ENCODE measurements around the gene CLIC5.
A peak's percentile ranks its signal among the peaks of the same experiment; 100 is the strongest.

Gene CLIC5

GRCh38 chr6:45922728-45923351 lies 92.8 kb downstream of the CLIC5 start:
- DNase-seq = peak; percentile 43

DNA sequence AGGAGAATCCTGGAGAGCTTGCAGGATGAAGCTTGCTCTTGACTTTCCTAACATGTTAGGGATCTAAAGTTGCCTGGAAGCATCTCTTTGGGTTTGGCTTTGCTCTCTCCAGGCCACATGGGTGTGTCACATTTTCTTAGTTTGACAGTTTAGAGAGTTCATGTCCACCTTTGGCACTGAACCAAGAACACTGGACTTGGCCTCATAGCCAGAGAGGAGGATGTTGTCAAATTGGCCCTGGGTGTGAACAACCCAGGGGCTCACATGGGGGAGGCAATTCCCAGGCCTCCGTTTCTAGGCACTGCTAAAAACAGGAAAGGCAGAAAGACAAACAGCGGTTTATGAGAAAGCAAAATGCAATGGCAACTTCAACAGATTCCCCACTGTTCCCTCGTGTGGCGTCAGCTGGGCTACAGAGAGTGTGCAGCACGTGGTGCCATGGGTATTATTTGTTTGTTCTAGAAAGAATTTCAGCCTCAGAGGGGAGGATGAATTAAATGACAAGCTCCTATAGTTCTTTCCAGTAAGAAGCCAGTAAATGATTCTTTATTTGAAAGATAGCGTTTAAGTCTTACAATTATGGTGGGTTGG lies 93.9 kb downstream of the CLIC5 start:
- no peak for DNase-seq

DNA sequence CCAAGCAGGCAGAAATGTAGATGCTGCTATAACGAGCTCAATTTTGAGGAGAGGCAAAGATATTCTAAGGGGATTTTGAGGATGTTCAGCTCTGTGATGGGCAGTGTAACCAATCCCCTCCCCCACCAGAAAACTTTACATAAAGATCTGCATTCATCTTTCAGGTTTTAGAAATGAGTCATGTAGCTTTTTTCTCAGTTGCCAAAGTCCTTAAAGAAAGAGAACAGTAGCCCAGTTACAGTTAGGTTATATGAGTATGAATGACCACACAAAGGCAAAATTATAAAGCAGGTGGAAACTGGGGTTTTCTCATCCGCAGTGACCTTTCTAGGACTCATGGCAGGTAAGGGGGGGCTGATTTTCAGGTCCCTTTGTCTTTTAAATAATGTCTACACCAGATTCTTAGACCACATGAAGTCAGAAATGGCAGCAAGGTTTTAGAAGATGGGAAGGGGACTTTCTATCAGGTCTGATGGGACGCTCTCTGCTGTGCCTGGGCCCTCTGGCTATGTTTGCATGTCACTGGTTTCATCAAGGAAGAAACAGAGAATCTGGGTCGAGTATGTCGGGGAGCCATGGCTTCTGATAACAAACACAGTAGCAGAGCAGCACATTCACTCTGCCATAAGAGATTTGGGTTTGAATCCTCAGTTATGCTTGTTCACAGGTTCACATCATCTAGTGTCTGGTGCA lies 94.7 kb downstream of the CLIC5 start:
- no peak for DNase-seq

DNA sequence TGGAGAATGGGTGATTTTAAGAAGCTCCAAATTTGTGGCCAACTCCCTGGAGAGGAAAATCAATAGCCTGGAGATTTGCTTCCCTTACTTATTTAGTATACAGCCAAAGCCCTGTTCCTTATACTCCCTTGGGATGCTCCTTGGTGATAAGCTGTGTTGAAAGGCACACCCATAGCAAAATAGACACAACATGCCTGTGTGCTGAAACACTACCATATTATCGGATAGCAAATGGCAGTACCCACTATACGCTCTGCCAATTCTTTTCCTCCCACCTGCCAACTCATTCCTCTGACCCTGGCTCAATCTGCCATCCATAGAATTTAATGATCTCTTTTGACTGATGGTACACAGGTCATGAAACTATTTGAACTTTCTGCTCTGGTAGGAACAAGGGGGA lies 98.2 kb downstream of the CLIC5 start:
- DNase-seq = no peak

DNA sequence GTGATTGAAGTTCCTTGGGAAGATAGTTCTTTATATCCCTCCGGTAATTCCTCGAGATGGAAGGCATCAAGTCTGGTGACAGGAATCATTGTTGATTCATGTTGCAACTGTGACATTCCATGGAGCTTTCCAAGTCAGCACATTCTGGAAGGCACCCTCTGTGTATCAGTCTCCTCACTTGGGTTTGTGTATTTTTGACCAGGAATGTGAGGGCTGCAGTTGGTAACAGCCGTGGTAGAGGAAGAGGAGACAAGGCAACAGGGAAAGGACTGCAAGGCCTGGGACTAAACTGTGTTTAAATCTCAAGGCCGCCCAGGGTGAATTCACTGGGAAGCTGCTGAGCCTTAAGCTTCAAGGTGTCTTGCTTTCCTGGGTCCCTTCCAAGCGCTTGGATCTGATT lies 99.0 kb downstream of the CLIC5 start:
- DNase-seq = no peak

DNA sequence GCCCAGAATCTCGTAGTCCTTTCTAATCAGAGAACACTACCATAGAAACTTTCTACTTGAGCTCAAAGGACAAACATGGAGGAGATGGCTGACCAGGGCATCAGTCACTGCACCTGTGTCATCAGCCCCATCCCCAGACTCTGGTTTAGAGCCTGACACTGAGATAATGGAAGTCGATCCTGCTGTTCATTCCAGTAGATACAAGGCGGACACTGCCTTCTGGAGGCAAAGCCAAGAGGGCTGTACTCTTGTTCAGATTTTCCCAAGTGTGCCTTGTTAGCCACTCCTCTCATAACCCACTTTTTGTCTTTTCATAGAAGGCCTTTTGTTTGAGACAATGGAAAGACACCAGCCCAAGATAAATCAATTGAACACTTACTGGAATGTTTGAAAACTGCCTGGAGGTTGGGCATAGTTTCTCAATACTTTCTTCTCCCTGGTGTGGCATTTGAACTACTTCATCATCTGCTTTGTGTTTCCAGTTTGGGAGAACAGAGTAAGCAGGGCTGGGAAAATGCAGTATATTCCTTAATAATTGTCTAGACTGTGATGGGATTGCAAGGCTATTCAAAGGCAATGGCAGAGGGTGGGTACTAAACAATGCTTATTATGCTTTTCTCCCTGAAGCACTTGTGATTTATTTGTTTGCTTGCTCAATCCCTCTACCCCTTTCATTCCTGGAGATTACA lies 99.7 kb downstream of the CLIC5 start:
- DNase-seq = no peak

- DNase-seq = no peak
Measured at GRCh38 chr6:45911691-45912090, 104.0 kb downstream of the CLIC5 start.

DNA sequence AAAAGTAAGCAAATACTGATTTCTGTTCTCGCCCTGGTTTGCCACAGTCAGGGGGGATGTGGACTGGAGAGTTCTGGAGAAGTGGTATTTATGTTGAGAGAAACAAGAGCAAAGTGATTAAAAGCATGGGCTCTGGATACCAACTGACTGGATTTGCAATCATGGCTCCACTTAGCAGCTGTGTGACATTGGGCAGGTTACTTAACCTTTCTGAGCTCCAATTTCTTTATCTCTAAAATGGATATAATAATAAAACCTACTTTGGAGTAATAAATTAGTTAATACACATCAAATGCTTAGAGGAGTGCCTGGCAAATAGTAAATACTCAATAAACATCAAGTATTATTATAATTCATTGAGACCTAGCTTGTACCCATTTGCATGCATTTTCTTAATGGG lies 111.7 kb downstream of the CLIC5 start:
- DNase-seq = no peak

- no peak for DNase-seq
Measured at GRCh38 chr6:45902984-45903383, 112.7 kb downstream of the CLIC5 start.

GRCh38 chr6:45901767-45902650 lies 113.7 kb downstream of the CLIC5 start:
- DNase-seq = no peak

GRCh38 chr6:45900808-45901752 lies 114.6 kb downstream of the CLIC5 start:
- no peak for DNase-seq

- DNase-seq = no peak
Measured at GRCh38 chr6:45899683-45899946, 116.0 kb downstream of the CLIC5 start.

GRCh38 chr6:45898941-45899682 lies 116.5 kb downstream of the CLIC5 start:
- no peak for DNase-seq

- DNase-seq = no peak
Measured at GRCh38 chr6:45896783-45897441, 118.7 kb downstream of the CLIC5 start.

DNA sequence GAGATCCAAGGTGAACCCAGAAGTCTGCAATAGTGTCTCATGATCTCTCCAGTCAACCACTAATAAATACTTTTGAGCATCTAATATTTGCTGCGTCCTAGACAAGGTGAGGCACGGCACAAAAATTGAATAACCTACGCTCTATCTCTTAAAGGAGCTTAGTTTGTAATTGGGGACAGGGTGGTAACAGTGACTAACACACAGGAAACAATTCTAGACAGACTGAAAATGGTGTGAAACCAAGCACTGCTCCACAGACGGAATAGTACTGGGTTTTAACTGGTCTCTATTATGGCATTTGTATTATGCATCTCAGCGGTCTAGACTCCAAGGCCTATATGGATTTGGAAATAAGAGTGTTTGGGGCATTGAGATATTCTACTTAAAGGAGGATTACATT lies 120.1 kb downstream of the CLIC5 start:
- DNase-seq = no peak

DNA sequence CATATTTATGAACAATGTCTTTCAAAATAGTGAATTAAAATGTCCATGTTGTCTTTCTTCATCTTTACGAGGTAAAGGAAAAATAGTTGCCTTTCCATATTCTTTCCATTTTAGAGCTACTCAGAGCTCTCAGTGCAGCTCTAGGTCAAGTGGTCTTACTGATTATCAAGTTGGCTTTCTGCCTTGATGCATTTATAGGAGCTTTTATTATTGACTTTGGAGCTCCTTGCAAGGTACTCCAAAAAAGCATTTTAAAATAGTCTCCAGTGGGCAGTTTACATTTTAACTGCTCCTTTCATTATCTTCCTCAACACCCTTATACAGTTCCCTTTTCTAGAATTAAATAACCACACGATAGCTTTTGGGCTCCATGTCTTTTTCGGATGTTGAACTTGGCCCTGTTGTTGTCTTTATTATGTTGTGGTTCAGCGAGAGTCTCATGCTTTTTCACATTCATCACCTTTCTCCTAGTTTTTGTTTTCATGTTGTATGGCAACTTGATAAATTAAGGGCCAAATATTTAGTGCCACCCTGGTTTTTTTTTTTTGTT lies 122.9 kb downstream of the CLIC5 start:
- no peak for DNase-seq

DNA sequence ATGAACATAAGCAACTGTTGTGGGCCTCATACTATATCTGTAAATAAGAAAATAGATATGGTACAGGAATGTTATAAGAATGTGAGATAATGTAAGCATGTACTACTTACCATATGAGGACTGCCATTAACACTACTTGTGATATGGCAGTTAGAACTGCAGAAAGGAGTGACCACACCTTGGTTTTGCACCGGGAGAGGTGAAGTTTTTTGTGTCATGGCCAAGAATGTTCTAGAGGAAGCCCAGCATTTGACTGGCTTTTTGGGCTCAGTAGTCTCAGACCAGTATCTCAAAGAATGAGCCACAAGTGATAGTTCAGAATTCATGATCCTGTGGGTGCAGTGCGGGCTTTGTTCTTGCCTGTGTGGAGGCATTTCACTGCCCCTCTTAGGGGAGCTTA lies 123.5 kb downstream of the CLIC5 start:
- DNase-seq = no peak

DNA sequence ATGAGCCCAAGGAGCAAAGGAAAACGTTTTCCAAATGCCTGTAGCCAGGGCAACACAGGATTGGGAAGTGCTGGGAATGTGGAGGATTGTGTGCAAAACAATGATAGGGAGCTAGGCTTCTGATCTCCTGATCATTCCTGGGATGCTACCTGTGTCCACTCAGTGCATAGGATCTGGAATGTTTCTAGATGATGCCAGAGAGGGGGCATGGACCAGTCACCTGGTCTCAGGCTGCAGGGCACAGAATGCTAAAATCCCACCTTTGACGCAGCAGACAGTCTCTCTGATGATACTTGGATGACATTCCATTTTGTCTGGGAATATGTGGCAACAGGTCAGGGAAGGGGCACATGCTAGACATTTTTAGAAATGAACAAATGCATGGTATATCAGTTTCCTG lies 128.9 kb downstream of the CLIC5 start:
- no peak for DNase-seq

DNA sequence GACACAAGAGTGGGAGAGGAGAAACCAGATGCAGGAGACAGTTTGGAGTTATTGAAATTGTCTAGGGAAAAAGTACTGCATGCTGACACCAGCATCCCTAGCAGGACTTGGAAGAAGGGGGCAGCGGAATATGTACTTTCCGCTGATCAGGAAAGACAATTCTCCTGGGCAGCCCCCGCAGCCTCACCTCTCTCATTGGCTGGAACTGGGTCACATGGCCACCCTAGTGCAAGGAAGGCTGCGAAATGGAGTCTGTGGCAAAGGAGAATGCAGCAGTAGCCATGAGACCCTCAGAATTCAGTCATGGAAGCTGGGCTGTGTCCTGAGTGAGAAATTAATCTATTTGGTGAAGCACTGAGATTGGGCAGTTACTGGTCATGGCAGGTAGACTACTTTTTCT lies 131.3 kb downstream of the CLIC5 start:
- no peak for DNase-seq

DNA sequence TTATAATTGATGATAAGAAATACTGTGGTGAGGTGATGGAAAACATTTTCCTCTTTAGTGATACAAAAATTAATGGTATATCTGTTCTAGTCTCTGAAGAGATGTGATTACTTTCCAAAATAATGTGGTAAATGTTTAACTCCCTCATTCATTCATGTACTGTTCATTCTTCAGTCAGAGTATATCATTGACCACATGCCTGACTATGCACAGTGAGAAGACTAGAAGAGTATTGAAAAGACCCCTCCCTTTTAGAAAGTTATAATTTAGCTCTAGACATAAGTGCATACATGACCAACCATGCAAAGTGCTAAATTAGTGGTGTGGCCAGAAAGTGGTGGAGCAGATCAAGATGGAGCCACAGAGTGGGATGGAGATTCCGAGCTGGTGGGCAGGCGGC lies 133.0 kb downstream of the CLIC5 start:
- no peak for DNase-seq
